GM12874 (cell line): ENCODE measurements around the gene ROBO1.

Experiments used
- TF ChIP-seq, protein P1 (sequence below): IDR thresholded peaks from 2 replicates; pipeline ENCODE4 v1.5.1; 2011; ENCODE audit warnings: low read depth, mild to moderate bottlenecking, control low read depth, low read length, moderate library complexity; ENCODE audit not compliant: insufficient read depth

Gene ROBO1

DNA sequence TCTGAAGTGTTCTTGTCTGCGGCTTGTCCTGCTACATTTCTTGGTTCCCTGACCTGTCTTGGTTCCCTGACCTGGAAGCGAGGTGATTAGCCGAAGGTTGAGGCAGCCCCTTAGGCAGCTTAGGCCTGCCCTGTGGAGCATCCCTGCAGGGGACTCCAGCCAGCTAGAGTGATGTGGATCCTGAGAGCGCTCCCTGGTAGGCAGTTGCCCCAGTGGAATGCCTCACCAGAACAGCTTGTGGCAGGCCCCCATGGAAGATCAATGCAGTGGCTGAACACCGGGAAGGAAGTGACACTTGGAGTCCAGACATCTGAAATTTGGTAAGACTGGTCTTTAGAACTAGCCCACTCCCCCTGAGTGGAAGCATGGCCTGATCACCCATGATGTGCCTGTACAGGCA lies 5.5 kb upstream of the ROBO1 start:
- TF ChIP-seq, protein P1, sequence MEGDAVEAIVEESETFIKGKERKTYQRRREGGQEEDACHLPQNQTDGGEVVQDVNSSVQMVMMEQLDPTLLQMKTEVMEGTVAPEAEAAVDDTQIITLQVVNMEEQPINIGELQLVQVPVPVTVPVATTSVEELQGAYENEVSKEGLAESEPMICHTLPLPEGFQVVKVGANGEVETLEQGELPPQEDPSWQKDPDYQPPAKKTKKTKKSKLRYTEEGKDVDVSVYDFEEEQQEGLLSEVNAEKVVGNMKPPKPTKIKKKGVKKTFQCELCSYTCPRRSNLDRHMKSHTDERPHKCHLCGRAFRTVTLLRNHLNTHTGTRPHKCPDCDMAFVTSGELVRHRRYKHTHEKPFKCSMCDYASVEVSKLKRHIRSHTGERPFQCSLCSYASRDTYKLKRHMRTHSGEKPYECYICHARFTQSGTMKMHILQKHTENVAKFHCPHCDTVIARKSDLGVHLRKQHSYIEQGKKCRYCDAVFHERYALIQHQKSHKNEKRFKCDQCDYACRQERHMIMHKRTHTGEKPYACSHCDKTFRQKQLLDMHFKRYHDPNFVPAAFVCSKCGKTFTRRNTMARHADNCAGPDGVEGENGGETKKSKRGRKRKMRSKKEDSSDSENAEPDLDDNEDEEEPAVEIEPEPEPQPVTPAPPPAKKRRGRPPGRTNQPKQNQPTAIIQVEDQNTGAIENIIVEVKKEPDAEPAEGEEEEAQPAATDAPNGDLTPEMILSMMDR, result no peak

DNA sequence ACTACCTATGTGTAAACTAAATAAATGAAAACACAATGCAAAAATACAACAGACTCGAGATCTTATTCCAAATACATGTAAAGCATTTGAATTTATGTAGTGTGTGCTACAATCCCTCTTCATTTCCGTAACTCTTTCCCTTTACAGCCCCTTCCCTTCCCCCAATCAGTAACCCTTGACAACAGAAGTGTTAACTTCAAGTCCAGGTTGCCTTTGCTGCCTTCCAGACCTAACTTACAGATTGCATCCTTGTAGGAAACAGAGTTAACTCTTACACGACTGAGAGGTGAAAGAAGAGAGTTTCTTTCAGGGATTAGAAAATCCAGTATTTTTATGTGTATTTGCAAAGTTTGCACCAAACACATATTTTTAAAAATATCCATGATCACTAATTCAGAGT lies 1.4 kb upstream of the ROBO1 start:
- TF ChIP-seq, protein P1, result no peak

DNA sequence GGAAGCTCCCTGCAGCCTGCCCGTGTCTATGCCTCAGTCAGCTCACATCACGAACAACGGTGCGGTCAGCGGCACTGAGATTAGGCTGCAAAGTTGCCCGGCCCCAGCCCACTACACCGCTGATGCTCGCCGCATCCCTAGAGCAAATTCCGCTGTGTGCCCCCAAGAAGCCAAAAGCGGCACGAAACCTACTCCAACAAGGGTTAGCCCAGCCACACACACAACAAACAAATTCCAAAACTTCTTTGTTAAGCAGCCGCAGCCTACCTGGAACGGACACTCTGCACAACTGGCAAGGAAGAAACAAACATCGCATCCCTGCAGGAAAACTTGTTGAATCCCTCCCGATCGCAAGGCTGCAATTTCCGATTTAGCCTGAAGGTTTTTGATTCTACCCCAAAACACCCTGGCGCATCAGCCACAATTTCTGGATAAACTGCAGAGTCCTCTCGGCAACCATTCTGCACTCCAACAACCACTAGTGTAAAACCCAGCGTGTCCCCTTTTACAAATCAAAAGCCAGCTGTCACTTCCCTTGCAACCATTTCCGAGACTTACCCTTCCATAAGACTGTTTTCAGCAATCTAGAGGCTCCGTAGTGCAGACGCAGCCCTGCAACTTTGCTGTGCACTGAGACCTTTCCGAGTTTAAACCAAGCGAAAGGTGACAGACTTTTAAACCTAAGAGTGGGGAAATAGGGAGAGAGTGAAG lies 449 bp downstream of the ROBO1 start:
- TF ChIP-seq, protein P1, result no peak

DNA sequence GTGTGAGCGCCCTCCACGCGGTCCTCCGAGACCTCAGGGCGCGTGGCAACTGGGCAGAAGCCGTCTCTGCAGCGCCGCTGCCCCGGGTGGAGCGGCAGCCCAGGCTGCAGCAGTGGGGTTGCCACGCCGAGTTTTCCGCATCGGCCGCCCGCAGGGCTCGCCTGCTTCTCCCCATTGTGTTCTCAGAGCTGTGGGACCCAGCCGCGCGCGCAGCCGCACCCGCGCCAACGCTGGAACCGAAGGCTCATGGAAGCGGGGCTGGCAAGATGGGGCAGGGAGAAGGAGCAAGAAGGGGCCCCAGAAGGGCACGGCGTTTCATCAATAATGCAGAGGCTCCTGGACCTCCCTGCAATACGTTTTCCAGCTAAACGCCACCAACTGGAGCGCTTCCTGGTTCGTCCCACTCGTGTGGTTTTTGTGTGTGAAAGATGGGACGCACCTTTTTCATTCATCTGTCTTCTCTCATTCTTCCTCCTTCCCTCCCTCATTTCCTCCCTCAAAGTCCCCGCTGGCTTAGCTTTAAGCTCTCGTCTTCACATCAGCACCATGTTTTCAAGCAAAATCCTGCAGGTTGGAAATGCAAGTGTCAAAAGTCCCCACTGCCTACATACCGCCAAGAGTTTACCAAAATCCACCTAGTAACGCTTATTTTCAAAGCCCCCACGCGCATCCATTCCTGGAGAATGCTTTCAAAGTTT lies 1.2 kb downstream of the ROBO1 start:
- TF ChIP-seq, protein P1, result no peak

DNA sequence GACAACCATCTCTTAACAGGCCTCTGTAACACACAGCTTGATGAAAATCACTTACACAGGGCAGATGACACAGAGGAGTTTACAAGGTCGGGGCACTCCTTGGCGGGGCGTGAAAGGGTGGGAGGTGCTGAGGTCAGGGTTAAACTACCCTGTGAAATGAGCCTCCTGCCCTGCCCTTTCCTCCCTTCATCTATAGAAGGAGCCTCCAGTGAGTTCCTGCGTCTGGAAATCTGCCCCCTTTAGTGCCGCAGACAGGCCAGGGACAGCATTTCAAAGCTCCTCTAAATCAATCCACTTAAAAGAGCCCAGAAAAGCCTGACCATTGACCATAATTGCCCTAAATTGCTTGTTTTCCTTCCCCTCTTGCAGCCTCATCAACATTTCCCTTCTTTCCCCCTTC lies 1.9 kb downstream of the ROBO1 start:
- TF ChIP-seq, protein P1, result no peak

DNA sequence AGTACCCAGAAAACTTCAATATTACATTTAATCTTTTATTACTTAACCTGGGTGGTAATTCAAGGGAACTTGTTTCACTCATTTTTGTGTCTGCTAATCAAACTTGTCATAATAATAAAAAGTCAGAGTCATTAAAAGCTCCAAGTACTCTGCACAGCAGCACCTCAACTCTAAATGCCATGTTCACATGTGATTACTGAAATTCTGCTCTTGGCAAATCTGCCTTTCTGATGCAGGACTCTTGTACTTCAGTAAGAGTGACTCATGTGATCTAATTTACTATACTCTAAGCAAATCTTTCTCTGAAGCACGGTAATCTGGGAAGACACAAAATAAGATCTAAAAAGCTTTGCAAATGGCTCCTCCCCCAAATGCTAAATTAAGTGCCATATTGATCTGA lies 6.4 kb downstream of the ROBO1 start:
- TF ChIP-seq, protein P1, result no peak

DNA sequence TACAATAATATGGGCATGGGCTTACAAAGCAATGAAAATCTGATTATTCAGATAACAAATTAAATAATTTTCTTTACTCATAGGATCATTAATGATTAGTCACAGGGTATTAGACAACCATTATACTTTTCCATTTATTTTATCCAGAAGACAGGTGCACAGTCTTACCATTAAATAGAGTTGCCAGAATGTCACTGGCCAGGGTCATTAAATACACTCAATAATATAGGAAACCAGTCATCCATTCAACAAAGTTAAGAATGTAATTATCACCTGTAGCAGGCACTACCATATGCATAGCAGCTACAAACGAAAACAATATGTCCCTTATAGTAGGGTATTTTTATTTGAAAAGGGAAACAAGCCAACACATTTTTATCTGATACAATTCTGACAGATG lies 16.1 kb downstream of the ROBO1 start:
- TF ChIP-seq, protein P1, result no peak
